Upper lobe of left lung (tissue), 6 donors: ENCODE results near the gene OR10AG1. TPM values are rescaled to one million over a fixed set of nuclear protein-coding genes. Genes with fewer than 3 reads are reported as not detected.

Experiments
- ATAC-seq, 2 donors: fragments of 200-7000 bp; cut with Tn5 transposase; one replicate each; pipeline ENCODE4 v1.9.1; 2022; ENCODE audit warnings: mild to moderate bottlenecking in 2 of 2, moderate library complexity in 2 of 2; ENCODE audit not compliant: low FRiP score in 2 of 2
- DNase-seq, 2 donors: peaks; one replicate each; pipeline ENCODE4 v3.0.0-alpha.2; 2019 to 2020
- H3K27ac ChIP-seq, 4 donors: fragments of 200-600 bp; sonication (generic); one replicate each; pipeline ENCODE4 v1.5.1; 2016 to 2019
- H3K27me3 ChIP-seq, 4 donors: fragments of 200-600 bp; sonication (generic); one replicate each; pipeline ENCODE4 v1.5.1; 2017 to 2019
- H3K36me3 ChIP-seq, 4 donors: fragments of 200-600 bp; sonication (generic); one replicate each; pipeline ENCODE4 v1.5.1; 2016 to 2019
- H3K4me1 ChIP-seq, 4 donors: fragments of 200-600 bp; sonication (generic); one replicate each; pipeline ENCODE4 v1.5.1; 2018 to 2019
- H3K4me3 ChIP-seq, 4 donors: fragments of 200-600 bp; sonication (generic); one replicate each; pipeline ENCODE4 v1.5.1; 2017 to 2019; ENCODE audit warnings: mild to moderate bottlenecking in 2 of 4, moderate library complexity in 1 of 4
- H3K9me3 ChIP-seq, 4 donors: fragments of 200-600 bp; sonication (generic); one replicate each; pipeline ENCODE4 v1.5.1; 2018 to 2019
- EP300 ChIP-seq, 4 donors: sonication (generic); formaldehyde crosslinking; IDR thresholded peaks; one replicate each; pipeline ENCODE4 v1.5.1; 2017; ENCODE audit warnings: antibody characterized with exemption in 4 of 4, control low read depth in 2 of 4
- POLR2A ChIP-seq, 4 donors: fragments of 450-650 bp; IDR thresholded peaks; one replicate each; pipeline ENCODE4 v1.5.1; 2016 to 2017; ENCODE audit warnings: antibody characterized with exemption in 4 of 4, mild to moderate bottlenecking in 2 of 4
- POLR2AphosphoS5 ChIP-seq, 2 donors: sonication (generic); formaldehyde crosslinking; IDR thresholded peaks; one replicate each; pipeline ENCODE4 v1.5.1; 2017; ENCODE audit warnings: antibody characterized with exemption in 2 of 2
- WGBS, 2 donors: methylation state at CpG; one replicate each; pipeline ENCODE4 v1.1.5; 2017 to 2018; 5-methylcytosine and 5-hydroxymethylcytosine counted together
- total RNA-seq, 6 donors: library from RNA; depleted of rRNA in 4 of 6; stranded (reverse); fragments of >200 nt in 4 of 6; gene quantifications; one replicate each; pipeline versions ENCODE4 v1.1.0 to v1.2.1, GENCODE V29; 2016 to 2021
- TF ChIP-seq, protein P1 (sequence below), 6 experiments: fragments of 450-650 bp in 4 of 6; fragments of 200-600 bp in 2 of 6; sonication (generic) in 2 of 6; IDR thresholded peaks; one replicate each; pipeline ENCODE4 v1.5.1; 2016 to 2019; ENCODE audit warnings: antibody characterized with exemption in 6 of 6
- donor health status: DM: no; HTN: no; CAD: no; lungs with moderate emphysema.
- donor health status: DM: no; HTN: yes; CAD: no; lungs with severe emphysema.

Gene OR10AG1
- total RNA-seq, 6 donors from 2014 or later: not detected

DNA sequence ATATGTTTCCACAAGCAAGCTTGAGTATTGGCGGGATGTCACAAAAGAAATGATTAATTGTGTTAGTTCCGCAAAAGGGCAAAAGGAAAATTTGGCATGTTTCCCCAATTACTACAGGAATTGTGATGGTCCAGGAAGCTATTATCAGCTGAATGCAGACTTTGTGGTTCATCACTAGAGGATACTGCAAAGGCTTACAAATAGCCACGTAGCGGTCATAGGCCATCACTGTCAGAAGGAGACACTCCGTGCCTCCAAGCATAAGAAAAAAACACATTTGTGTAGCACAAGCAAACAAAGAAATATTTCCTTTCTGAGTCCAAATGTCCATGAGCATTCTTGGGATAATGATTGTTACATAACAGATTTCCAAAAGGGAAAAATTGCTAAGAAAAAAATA is 1.8 kb downstream of the OR10AG1 start:
- Histone ChIP-seq H3K9me3 (peaks cover 0 to 4% (median 0%) of the 10 kb centered on the region in 4 donors), H3K36me3 (no peaks in the 10 kb centered on the region), H3K27ac (no peak overlapping the region), H3K4me3 (no peak overlapping the region), H3K4me1 (no peaks in the 10 kb centered on the region), H3K27me3 (no peaks in the 10 kb centered on the region)
- ATAC-seq (no peak), DNase-seq (no peak)
- 80 to 86% methylated on average over 5 of the region's 5 CpGs for WGBS, 2 donors
- TF ChIP-seq POLR2A (IDR thresholded peaks at IDR 0.05): no peak
- no peak for TF ChIP-seq POLR2AphosphoS5 (IDR thresholded peaks at IDR 0.05)
- TF ChIP-seq EP300 (IDR thresholded peaks at IDR 0.05): no peak
- TF ChIP-seq, protein P1, sequence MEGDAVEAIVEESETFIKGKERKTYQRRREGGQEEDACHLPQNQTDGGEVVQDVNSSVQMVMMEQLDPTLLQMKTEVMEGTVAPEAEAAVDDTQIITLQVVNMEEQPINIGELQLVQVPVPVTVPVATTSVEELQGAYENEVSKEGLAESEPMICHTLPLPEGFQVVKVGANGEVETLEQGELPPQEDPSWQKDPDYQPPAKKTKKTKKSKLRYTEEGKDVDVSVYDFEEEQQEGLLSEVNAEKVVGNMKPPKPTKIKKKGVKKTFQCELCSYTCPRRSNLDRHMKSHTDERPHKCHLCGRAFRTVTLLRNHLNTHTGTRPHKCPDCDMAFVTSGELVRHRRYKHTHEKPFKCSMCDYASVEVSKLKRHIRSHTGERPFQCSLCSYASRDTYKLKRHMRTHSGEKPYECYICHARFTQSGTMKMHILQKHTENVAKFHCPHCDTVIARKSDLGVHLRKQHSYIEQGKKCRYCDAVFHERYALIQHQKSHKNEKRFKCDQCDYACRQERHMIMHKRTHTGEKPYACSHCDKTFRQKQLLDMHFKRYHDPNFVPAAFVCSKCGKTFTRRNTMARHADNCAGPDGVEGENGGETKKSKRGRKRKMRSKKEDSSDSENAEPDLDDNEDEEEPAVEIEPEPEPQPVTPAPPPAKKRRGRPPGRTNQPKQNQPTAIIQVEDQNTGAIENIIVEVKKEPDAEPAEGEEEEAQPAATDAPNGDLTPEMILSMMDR (IDR thresholded peaks at IDR 0.05): no peak

DNA sequence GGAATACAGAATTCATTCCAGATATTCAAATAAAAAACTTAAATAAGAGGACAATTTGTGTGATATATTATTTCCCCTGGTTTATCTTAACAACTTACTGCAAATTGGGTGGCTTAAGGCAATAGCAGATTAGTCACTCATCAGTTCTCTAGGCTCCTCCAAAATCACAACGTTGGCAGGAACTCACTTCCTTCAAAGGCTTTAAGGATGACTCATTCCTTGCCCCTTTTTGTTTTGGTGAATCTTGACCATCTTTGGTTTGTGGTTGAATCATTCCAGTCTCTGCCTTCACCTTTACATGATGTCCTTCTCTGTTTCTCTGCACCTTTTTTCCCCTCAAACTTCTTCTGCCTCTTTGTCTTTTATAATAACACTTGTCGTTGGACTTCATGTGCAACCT is 3.4 kb downstream of the OR10AG1 start:
- peaks cover 0 to 4% (median 0%) of the 10 kb centered on the region in 4 donors for H3K9me3 ChIP-seq
- H3K27me3 ChIP-seq: no peaks in the 10 kb centered on the region
- H3K4me3 ChIP-seq: no peak overlapping the region
- no peaks in the 10 kb centered on the region for H3K4me1 ChIP-seq
- ATAC-seq (no peak), DNase-seq (no peak)
- no peaks in the 10 kb centered on the region for H3K36me3 ChIP-seq
- 52 to 80% methylated on average over 2 of the region's 2 CpGs for WGBS, 2 donors
- TF ChIP-seq POLR2A (IDR thresholded peaks at IDR 0.05): no peak
- TF ChIP-seq POLR2AphosphoS5 (IDR thresholded peaks at IDR 0.05): no peak
- TF ChIP-seq EP300 (IDR thresholded peaks at IDR 0.05): no peak
- TF ChIP-seq, protein P1 (IDR thresholded peaks at IDR 0.05): no peak
- H3K27ac ChIP-seq: no peak overlapping the region

DNA sequence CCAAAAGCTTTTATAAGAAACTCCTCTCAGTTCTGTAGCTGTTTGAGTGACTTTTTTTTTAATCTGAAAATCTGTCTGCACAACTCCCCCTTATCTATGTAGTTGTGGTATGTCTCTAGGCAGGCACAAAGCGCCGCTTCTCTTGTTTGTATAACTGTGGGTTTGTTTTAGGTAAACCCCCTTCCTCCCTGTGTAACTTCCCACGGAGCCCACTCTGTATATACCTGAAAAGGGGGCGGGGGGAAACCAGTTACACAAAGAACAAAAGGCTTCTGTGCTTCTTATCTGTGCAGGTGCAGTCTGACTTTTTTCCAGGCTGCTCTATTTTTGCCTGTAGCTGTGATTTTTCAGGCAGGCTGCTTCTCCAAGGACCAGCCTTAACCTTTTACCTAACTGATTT is 13.2 kb downstream of the OR10AG1 start:
- Histone ChIP-seq H3K36me3 (no peaks in the 10 kb centered on the region), H3K4me3 (no peak overlapping the region), H3K27ac (no peak overlapping the region), H3K4me1 (no peaks in the 10 kb centered on the region), H3K27me3 (no peaks in the 10 kb centered on the region), H3K9me3 (no peaks in the 10 kb centered on the region)
- ATAC-seq: no peak
- 56 to 64% methylated on average over 4 of the region's 4 CpGs for WGBS, 2 donors
- TF ChIP-seq POLR2AphosphoS5 (IDR thresholded peaks at IDR 0.05) (no peak), EP300 (IDR thresholded peaks at IDR 0.05) (no peak), POLR2A (IDR thresholded peaks at IDR 0.05) (no peak)
- TF ChIP-seq, protein P1 (IDR thresholded peaks at IDR 0.05): no peak
- no peak for DNase-seq

DNA sequence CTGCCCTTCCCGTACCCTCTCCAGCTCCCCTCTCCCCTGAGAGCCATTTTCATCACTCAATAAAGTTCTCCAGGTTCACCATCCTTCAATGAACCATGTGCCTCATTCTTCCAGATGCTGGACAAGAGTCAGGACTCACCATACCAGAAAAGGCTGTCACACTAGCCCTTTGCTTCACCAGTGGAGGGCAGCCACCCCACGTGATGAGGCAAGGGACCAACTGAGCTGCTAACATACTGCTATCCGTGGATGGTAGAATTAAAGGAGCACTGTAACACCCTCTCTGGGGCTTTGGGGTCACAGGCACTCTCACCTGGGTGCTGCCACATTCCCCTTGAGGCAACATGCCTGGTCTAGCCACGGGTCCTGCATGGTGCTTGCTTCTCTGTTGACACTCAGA is 20.4 kb downstream of the OR10AG1 start:
- Histone ChIP-seq H3K4me1 (no peaks in the 10 kb centered on the region), H3K27me3 (no peaks in the 10 kb centered on the region), H3K9me3 (no peaks in the 10 kb centered on the region), H3K4me3 (no peak overlapping the region), H3K36me3 (no peaks in the 10 kb centered on the region), H3K27ac (no peak overlapping the region)
- 61 to 65% methylated on average over 4 of the region's 4 CpGs for WGBS, 2 donors
- no peak for ATAC-seq
- no peak for DNase-seq
- TF ChIP-seq, protein P1 (IDR thresholded peaks at IDR 0.05): no peak
- TF ChIP-seq POLR2AphosphoS5 (IDR thresholded peaks at IDR 0.05) (no peak), EP300 (IDR thresholded peaks at IDR 0.05) (no peak), POLR2A (IDR thresholded peaks at IDR 0.05) (no peak)

DNA sequence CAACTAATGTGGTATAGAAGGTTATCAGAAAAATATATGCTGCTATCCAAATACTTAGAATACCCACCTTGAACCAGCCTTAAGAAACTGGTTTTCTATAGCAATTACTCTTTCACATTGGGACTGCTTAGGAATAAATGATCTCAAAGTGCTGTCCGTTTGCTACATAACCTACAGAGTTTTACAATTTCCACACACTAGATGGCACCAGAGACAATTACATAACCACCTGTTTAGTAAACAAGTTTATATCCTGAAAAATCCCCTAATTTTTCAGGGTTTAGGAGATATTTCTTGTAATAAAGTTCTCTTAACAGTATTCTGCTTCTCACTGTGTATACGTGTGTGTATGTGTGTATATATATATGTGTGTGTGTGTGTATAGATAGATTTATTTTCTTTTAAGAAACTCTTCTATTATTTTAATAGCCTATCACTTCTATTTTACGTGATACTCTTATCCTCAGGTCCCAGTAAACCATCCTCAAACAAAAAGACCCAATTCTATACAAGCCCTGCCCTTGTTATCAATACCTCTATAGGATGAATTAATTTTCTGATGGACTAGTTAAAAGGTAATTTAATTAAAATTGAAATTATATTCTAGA is 26.9 kb downstream of the OR10AG1 start:
- H3K27me3 ChIP-seq: no peaks in the 10 kb centered on the region
- DNase-seq (no peak), ATAC-seq (no peak)
- H3K27ac ChIP-seq: no peak overlapping the region
- H3K4me1 ChIP-seq: no peaks in the 10 kb centered on the region
- TF ChIP-seq POLR2A (IDR thresholded peaks at IDR 0.05) (no peak), POLR2AphosphoS5 (IDR thresholded peaks at IDR 0.05) (no peak), EP300 (IDR thresholded peaks at IDR 0.05) (no peak)
- TF ChIP-seq, protein P1 (IDR thresholded peaks at IDR 0.05): peak in 2 of 6 experiments; percentile 16 to 28
- 12 to 18% methylated on average over 3 of the region's 3 CpGs for WGBS, 2 donors
- H3K9me3 ChIP-seq: no peaks in the 10 kb centered on the region
- no peak overlapping the region for H3K4me3 ChIP-seq
- no peaks in the 10 kb centered on the region for H3K36me3 ChIP-seq
